Loucy (cell line): Measurements from ENCODE around the gene STK38L.

Experiments used
- CTCF ChIP-seq: fragments of 200-600 bp; sonication (generic); conservative IDR thresholded peaks from 2 replicates; pipeline ENCODE4 v1.5.1; 2014; ENCODE audit warnings: mild to moderate bottlenecking, antibody characterized with exemption, low read length
- EZH2phosphoT487 ChIP-seq: fragments of 200-600 bp; IDR thresholded peaks from 2 replicates; pipeline ENCODE4 v1.6.1; 2018; ENCODE audit warnings: antibody characterized with exemption, mild to moderate bottlenecking, moderate library complexity, borderline replicate concordance

GRCh38 chr12:27319409-27319808, 75.3 kb downstream of the STK38L start:
- TF ChIP-seq CTCF, result no peak
- no peak for TF ChIP-seq EZH2phosphoT487
